Cardiac muscle cell (in vitro differentiated cells and primary cell): ENCODE results near the gene CHST11. TPM values are rescaled to one million over a fixed set of nuclear protein-coding genes. Genes with fewer than 3 reads are reported as not detected.
A peak's percentile ranks its signal among the peaks of the same experiment; 100 is the strongest.

Experiments used
- DNase-seq, 2 donors: peaks; one replicate each; pipeline versions ENCODE4 v3.0.0 to v3.0.0-alpha.2; 2010 to 2017; ENCODE audit warnings: low read depth in 1 of 2, low spot score in 1 of 2
- H3K27ac ChIP-seq: fragments of 200-600 bp; sonication (generic); 2 replicates; pipeline ENCODE4 v1.5.1; 2016
- H3K27me3 ChIP-seq: fragments of 200-600 bp; sonication (generic); 2 replicates; pipeline ENCODE4 v1.6.0; 2016; ENCODE audit warnings: control low read depth
- H3K36me3 ChIP-seq: fragments of 200-600 bp; sonication (generic); 2 replicates; pipeline ENCODE4 v1.5.1; 2016; ENCODE audit warnings: control low read depth
- H3K4me1 ChIP-seq: fragments of 200-600 bp; sonication (generic); 2 replicates; pipeline ENCODE4 v1.8.1; 2017; ENCODE audit warnings: low read depth, mild to moderate bottlenecking, mixed run types
- H3K4me3 ChIP-seq: fragments of 200-600 bp; sonication (generic); 2 replicates; pipeline ENCODE4 v1.5.1; 2016; ENCODE audit warnings: mild to moderate bottlenecking
- H3K9me3 ChIP-seq: fragments of 200-600 bp; sonication (generic); 2 replicates; pipeline ENCODE4 v1.5.1; 2017; ENCODE audit warnings: low read depth, mild to moderate bottlenecking, control low read depth
- CTCF ChIP-seq: IDR thresholded peaks from 2 replicates; pipeline ENCODE4 v1.5.1; 2012; ENCODE audit warnings: low read depth, mild to moderate bottlenecking, low read length
- polyA plus RNA-seq: library from polyadenylated mRNA; unstranded; fragments of >200 nt; fragmentation: Nextera tagmentation; extraction: Ambion mirVana; gene quantifications from 2 replicates; pipeline ENCODE4 v1.2.1, GENCODE V29; 2016
- total RNA-seq: library from RNA; depleted of rRNA; stranded (reverse); fragments of >200 nt; gene quantifications from 2 replicates; pipeline ENCODE4 v1.2.3, GENCODE V29; 2016

Gene CHST11
- total and polyA plus RNA-seq, 2 experiments from 2014 or later, result 24.2 to 39.8 TPM

GRCh38 chr12:104651811-104652210, 195.1 kb downstream of the CHST11 start:
- no peak overlapping the region for H3K4me3 ChIP-seq
- no peak for TF ChIP-seq CTCF
- no peaks in the 10 kb centered on the region for H3K9me3 ChIP-seq
- H3K27me3 ChIP-seq, result no peaks in the 10 kb centered on the region
- peaks cover 5% of the 10 kb centered on the region for H3K4me1 ChIP-seq
- DNase-seq, result no peak
- no peak overlapping the region for H3K27ac ChIP-seq
- no peaks in the 10 kb centered on the region for H3K36me3 ChIP-seq

GRCh38 chr12:104652358-104652757, 195.6 kb downstream of the CHST11 start:
- no peaks in the 10 kb centered on the region for H3K27me3 ChIP-seq
- no peak for TF ChIP-seq CTCF
- no peaks in the 10 kb centered on the region for H3K9me3 ChIP-seq
- H3K36me3 ChIP-seq, result no peaks in the 10 kb centered on the region
- peaks cover 10% of the 10 kb centered on the region for H3K4me1 ChIP-seq
- DNase-seq, result no peak
- no peak overlapping the region for H3K4me3 ChIP-seq
- H3K27ac ChIP-seq, result no peak overlapping the region

- H3K27me3 ChIP-seq, result no peaks in the 10 kb centered on the region
- TF ChIP-seq CTCF, result no peak
- peaks cover 16% of the 10 kb centered on the region for H3K4me1 ChIP-seq
- H3K27ac ChIP-seq, result no peak overlapping the region
- H3K36me3 ChIP-seq, result no peaks in the 10 kb centered on the region
- H3K9me3 ChIP-seq, result no peaks in the 10 kb centered on the region
- H3K4me3 ChIP-seq, result no peak overlapping the region
- DNase-seq, result no peak
Measured at GRCh38 chr12:104652910-104653309, 196.2 kb downstream of the CHST11 start.

GRCh38 chr12:104653730-104654664, 197.2 kb downstream of the CHST11 start:
- TF ChIP-seq CTCF, result peak; percentile 33
- H3K4me1 ChIP-seq, result peaks cover 19% of the 10 kb centered on the region
- DNase-seq, result no peak
- no peak overlapping the region for H3K27ac ChIP-seq
- H3K27me3 ChIP-seq, result no peaks in the 10 kb centered on the region
- H3K9me3 ChIP-seq, result no peaks in the 10 kb centered on the region
- H3K4me3 ChIP-seq, result no peak overlapping the region
- no peaks in the 10 kb centered on the region for H3K36me3 ChIP-seq

- H3K4me1 ChIP-seq, result peaks cover 19% of the 10 kb centered on the region
- TF ChIP-seq CTCF, result no peak
- no peak overlapping the region for H3K27ac ChIP-seq
- H3K9me3 ChIP-seq, result no peaks in the 10 kb centered on the region
- H3K36me3 ChIP-seq, result no peaks in the 10 kb centered on the region
- DNase-seq, result no peak
- H3K4me3 ChIP-seq, result no peak overlapping the region
- H3K27me3 ChIP-seq, result no peaks in the 10 kb centered on the region
Measured at GRCh38 chr12:104654665-104655609, 198.2 kb downstream of the CHST11 start.
